DOHH2 (cell line): ENCODE results near the gene FAM216B.

Experiments
- EZH2phosphoT487 ChIP-seq: fragments of 200-600 bp; sonication (generic); IDR thresholded peaks from 2 replicates; pipeline ENCODE4 v1.6.1; 2017; ENCODE audit warnings: borderline replicate concordance, mild to moderate bottlenecking, antibody characterized with exemption, low read length, moderate library complexity, mixed read lengths
- TF ChIP-seq, protein P1 (sequence below): fragments of 200-600 bp; sonication (generic); IDR thresholded peaks from one replicate; pipeline ENCODE4 v1.5.1; 2014; ENCODE audit warnings: antibody characterized with exemption, mild to moderate bottlenecking, low read depth, low read length; ENCODE audit not compliant: poor library complexity, severe bottlenecking

DNA sequence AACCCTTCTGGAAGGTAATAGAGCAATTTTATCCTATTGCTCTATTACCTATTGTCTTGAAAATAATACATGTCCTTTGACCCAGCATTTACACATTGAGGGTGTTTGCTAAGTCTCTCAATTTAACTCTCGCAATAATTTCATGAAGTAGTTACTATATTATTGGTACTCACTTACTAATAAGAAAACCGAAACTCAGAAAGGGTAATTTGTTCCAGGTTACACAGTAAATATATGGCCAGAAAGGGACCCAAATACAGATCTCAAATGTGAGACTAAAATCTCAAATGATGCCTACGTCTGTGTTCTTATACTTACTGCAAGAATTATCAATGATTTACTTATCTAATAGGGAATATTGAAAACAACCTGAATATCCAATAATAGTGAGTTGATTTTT is 29.7 kb upstream of the FAM216B start:
- TF ChIP-seq, protein P1, sequence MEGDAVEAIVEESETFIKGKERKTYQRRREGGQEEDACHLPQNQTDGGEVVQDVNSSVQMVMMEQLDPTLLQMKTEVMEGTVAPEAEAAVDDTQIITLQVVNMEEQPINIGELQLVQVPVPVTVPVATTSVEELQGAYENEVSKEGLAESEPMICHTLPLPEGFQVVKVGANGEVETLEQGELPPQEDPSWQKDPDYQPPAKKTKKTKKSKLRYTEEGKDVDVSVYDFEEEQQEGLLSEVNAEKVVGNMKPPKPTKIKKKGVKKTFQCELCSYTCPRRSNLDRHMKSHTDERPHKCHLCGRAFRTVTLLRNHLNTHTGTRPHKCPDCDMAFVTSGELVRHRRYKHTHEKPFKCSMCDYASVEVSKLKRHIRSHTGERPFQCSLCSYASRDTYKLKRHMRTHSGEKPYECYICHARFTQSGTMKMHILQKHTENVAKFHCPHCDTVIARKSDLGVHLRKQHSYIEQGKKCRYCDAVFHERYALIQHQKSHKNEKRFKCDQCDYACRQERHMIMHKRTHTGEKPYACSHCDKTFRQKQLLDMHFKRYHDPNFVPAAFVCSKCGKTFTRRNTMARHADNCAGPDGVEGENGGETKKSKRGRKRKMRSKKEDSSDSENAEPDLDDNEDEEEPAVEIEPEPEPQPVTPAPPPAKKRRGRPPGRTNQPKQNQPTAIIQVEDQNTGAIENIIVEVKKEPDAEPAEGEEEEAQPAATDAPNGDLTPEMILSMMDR: no peak
- TF ChIP-seq EZH2phosphoT487: no peak
